SK-N-MC (cell line): ENCODE data around the gene SF3B4.

ENCODE experiments used
- EZH2 ChIP-seq: fragments of 200-600 bp; sonication (generic); IDR thresholded peaks from one replicate; pipeline ENCODE4 v1.6.1; 2017; ENCODE audit warnings: antibody characterized with exemption
- FOXP2 ChIP-seq: optimal IDR thresholded peaks from 2 replicates; pipeline ENCODE3; 2011; ENCODE audit warnings: mild to moderate bottlenecking, moderate library complexity; ENCODE audit not compliant: insufficient read depth; ENCODE audit errors: extremely low read length, control extremely low read depth
- POLR2AphosphoS5 ChIP-seq: IDR thresholded peaks from 2 replicates; pipeline ENCODE4 v1.6.1; 2012; ENCODE audit warnings: mild to moderate bottlenecking, low read depth, low read length, borderline replicate concordance

- TF ChIP-seq EZH2 = no peak
- TF ChIP-seq POLR2AphosphoS5 = no peak
- TF ChIP-seq FOXP2 = no peak
These were observed 8.8 kb upstream of the SF3B4 start, which contains the start of gene MTMR11 for GRCh38 chr1:149936170-149936991.
